Measurements from ENCODE around the gene SKIDA1.

The SKIDA1 gene

DNA sequence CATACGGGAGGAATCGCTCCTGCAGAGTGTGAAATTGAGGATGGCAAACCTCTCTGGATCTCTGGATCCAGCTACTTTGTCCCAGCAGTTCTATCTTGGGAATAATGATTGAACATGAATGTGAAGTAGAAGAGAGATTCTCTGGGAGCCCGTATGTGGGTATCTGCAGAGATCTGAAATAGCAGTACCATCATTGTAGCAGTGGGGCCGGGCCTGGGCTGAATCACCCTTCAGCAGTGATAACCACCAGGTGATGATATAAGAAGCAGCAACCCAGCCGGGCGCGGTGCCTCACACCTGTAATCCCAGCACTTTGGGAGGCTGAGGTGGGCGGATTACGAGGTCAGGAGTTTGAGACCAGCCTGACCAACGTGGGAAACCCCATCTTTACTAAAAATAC is 51.9 kb downstream of the SKIDA1 start:
- no peak for DNase-seq

DNA sequence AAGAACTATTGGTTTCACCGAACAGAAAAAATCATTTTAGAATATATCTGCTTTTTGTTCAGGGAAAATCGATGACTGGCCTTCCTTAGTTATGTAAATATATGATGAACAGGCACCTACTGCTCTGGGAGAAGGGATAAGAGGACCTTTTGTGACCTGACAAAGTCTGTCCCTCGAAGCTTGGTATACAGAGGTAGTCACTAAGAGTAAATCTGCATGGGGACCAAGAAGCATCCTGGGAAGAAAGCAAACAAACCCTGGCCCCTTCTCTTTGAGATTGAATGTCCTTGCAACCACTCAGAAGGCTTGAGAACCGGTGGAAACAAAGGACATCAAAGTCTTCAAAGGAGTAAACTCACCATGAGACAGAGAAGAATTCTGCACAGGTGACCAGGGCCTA is 52.3 kb downstream of the SKIDA1 start:
- DNase-seq: no peak

DNA sequence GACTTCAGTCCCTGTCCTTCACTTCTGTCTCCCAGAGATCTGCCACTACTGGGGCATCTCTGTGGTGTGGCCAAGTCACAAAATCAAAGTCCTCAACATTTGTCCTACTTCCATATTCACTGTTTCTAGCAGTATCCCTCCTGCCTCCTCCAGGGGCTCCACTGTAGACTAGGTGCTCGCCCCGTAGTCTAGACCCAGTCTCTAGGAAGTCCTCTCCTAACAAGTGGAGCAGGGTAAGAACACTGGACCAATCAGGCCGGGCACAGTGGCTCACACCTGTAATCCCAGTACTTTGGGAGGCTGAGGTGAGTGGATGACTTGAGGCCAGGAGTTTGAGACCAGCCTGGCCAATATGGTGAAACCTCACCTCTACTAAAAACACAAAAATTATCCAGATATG is 57.4 kb downstream of the SKIDA1 start:
- DNase-seq: no peak

DNA sequence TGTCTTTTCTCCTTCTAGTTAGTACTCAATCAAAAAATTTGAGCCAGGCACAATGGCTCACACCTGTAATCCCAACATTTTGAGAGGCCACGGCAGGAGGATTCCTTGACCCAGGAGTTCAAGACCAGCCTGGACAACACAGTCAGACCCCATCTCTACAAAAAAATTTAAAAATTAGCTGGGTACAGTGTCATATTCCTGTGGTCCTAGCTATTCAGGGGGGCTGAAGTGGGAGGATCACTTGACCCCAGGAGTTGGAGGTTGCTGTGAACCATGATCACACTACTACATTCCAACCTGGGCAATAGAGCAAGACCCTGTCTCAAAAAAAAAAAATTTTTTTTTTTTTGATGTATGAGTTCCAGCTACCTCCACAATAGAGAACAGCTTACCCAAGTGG is 57.8 kb downstream of the SKIDA1 start:
- no peak for DNase-seq

DNA sequence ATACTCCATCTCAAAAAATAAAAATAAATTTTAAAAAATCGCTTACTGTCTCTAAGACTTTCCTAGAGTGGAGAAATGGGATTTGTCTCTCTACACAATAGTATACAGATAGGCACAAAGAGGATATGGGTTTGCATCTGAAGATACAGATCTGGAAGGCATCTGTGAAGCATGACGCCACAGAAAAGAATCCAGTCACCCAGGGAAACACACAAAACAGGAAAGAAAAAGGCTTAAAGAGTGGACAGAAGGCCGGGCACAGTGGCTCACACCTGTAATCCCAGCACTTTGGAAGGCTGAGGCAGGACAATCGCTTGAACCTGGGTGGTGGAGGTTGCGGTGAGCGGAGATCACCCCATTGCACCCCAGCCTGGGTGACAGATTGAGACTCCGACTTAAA is 61.3 kb downstream of the SKIDA1 start:
- no peak for DNase-seq
